DND-41 (cell line): ENCODE data around the gene ARHGAP26.

Experiments used
- EZH2 ChIP-seq: IDR thresholded peaks from 3 replicates; pipeline ENCODE4 v1.6.1; 2012; ENCODE audit warnings: borderline replicate concordance, low read depth, mild to moderate bottlenecking, moderate library complexity, low read length, inconsistent platforms; ENCODE audit not compliant: severe bottlenecking
- TF ChIP-seq, protein P1 (sequence below): IDR thresholded peaks from 2 replicates; pipeline ENCODE4 v1.5.1; 2012; ENCODE audit warnings: borderline replicate concordance, low read length, moderate library complexity, mild to moderate bottlenecking; ENCODE audit not compliant: poor library complexity, severe bottlenecking; ENCODE audit errors: extremely low read depth

DNA sequence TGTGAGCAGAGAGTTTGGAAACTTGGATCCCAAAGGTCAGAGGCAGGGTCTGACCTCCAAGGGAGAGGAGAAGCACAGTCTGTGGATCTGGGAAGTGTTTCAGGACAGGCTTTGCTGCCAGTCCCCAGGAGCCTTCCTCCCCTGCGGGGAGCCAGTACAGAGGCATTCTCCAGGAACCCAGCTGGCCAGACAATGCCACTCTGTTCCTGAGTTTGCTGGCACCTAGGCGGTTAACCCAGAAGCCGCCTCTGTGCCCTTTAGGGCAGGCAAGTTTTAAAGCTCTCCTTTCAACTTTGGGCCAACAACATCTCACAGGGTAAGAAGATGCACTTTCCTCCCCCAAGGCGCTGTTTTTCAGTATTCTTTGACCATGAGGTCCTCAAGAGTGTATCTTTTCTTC, 47.3 kb upstream of the ARHGAP26 start:
- TF ChIP-seq, protein P1, sequence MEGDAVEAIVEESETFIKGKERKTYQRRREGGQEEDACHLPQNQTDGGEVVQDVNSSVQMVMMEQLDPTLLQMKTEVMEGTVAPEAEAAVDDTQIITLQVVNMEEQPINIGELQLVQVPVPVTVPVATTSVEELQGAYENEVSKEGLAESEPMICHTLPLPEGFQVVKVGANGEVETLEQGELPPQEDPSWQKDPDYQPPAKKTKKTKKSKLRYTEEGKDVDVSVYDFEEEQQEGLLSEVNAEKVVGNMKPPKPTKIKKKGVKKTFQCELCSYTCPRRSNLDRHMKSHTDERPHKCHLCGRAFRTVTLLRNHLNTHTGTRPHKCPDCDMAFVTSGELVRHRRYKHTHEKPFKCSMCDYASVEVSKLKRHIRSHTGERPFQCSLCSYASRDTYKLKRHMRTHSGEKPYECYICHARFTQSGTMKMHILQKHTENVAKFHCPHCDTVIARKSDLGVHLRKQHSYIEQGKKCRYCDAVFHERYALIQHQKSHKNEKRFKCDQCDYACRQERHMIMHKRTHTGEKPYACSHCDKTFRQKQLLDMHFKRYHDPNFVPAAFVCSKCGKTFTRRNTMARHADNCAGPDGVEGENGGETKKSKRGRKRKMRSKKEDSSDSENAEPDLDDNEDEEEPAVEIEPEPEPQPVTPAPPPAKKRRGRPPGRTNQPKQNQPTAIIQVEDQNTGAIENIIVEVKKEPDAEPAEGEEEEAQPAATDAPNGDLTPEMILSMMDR: no peak
- TF ChIP-seq EZH2: no peak
